Activated naive CD4-positive, alpha-beta T cell (primary cell): ENCODE measurements around the gene RAC3.
"Not testable (repeated sequence)": the region's sequence is repeated elsewhere in the genome, so short reads cannot be mapped to it uniquely, and the experiment has no call there.

Source experiments
- DNase-seq, 4 experiments: peaks; one replicate each; lab custom pipeline; 2025; lab: John Stamatoyannopoulos, UW

RAC3 gene

DNA sequence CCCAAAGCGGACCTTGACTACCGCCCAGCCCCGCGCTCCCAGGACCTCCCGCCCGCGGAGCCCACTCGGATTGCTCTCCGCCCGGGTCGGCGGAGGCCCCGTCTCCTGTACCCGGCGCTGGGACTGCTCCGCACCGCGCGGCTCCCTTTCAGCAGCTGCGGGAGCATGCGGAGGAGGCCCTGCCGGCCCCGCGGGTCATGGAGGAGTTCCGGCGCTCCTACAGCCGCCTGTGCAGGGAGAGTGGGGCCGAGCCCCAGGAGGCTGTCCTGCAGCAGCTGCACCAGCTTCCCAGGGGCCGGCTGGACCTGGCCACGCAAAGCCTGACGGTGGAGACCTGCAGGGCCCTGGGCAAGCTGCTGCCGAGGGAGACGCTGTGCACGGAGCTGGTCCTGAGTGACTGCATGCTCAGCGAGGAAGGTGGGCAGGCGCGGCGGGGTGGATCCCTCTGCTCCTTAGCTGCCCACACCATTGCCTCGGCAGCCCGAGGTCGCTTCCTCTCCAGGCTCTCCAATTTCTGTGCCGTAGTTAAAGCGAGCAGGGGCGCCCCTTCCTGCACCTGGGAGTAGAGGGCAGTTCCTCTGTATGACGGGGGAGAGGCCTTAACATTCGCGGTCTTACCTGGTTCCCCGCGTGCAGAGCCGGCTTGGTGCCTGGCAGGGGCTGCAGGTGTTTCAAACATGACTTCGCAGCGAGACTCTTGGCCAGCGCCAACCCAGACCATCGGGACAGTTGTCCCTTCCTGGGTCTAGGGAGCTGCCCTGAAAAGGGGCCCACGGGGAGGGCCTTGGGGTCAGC is 7.8 kb upstream of the RAC3 start:
- DNase-seq = no peak

DNA sequence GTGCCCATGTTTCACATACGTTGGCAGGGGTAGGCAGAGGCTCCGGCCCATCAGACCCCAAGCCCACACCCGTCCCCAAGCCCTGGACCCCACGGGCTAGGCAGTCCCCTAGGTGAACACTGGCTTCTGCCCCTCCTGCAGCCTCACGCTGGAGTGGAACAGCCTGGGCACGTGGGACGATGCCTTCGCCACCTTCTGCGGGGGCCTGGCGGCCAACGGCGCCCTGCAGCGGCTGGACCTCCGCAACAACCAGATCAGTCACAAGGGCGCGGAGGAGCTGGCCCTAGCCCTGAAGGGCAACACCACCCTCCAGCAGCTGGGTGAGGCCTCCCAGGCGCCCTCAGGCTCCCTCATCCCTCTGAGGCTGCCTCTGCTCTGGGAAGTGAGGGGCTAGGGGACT is 6.6 kb upstream of the RAC3 start:
- DNase-seq = no peak

DNA sequence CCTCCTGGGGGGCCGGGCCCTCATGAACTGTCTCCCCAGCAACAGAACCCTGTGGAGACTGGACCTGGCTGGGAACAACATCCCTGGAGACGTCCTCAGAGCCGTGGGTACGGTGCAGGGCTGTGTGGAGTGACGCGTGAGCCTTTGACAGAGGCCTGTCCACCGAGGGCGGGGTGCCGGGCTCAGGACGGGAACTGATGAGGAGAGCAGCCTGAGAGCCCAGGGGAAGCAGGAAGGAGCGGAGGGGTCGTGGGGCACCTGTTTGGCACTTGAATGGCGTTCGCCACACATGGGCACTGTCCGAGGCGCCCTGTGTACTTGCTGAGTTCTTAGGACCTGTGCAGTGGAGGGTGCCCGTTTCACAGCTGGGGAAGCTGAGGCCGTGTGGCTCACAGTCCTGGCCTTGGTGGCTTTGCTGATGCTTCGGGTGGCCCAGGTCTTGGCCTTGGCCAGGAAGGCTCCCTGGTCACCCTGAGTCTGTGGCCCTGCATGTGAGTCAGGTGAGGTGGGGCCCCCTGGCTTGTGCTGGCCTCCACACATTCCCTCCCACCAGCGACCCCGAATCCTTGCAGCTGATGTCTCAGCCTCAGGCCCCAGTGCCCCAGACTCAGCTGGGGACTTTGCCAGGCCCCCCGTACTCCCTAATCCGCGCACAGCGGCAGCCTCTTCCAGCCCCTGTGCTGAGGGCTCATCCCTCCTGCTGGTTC is 5.9 kb upstream of the RAC3 start:
- no peak for DNase-seq

DNA sequence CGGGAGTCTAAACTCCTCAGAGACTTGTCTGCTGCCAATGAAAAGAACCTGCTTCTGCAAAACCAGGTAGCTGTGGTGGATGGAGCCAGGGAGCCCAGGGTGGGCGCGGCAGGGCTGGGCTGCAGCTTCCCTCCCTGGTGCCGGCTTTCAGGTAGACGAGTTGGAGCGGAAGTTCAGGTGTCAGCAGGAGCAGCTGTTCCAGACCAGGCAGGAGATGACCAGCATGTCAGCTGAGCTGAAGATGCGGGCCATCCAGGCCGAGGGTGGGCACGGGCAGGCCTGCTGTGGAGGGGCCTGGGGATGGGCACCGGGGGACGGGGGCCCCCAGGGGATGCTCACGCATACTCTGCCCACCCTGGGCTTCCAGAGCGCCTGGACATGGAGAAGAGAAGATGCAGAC is 3.2 kb upstream of the RAC3 start:
- DNase-seq = no peak

DNA sequence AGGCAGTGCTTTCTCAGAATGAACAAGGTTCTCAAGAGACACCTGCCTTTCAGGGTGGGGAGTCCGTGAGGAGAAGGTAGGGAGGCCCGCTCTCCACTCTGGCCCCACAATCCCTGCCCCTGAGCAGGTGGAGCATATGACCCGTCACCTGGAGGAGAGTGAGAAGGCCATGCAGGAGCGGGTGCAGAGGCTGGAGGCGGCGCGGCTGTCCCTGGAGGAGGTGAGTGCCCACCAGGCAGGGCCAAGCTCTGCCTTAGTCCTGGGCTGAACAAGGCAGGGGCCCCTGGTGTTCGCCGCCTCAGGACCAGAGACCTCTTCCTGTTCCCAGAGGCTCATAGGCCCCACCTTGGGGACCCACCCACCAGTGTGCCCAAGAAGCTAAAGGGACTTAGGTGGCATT is 2.5 kb upstream of the RAC3 start:
- no peak for DNase-seq

DNA sequence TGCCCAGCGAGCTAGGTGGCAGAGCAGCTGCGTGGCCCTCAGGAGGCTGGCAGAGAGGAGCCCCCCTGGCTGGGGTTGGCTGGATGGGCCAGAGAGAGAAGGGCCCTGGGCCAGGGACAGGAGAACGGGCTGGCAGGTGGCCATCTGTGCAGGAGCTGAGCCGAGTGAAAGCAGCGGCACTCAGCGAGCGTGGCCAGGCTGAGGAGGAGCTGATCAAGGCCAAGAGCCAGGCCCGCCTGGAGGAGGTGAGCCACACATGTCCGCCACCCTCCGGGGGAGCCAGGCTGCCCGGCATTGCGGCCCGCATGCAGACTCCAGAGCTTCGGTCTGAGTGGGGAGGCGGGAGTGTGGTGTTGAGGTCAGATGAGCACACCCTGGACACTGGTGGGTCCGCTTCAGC is 2.1 kb upstream of the RAC3 start:
- no peak for DNase-seq

DNA sequence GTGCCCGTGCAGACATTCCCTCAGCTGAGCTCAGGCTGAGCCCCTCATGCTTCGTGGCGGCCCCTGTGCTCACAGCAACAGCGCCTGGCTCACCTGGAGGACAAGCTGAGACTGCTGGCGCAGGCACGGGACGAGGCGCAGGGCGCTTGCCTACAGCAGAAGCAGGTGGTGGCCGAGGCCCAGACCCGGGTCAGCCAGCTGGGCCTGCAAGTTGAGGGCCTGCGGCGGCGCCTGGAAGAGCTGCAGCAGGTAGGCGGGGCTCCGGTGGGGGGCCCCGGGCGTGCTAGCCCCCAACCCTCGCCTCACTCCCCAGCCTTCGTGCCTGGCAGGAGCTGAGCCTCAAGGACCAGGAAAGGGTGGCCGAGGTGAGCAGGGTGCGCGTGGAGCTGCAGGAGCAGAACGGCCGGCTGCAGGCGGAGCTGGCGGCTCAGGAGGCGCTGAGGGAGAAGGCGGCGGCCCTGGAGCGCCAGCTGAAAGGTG is 1.4 kb upstream of the RAC3 start:
- DNase-seq = no peak

DNA sequence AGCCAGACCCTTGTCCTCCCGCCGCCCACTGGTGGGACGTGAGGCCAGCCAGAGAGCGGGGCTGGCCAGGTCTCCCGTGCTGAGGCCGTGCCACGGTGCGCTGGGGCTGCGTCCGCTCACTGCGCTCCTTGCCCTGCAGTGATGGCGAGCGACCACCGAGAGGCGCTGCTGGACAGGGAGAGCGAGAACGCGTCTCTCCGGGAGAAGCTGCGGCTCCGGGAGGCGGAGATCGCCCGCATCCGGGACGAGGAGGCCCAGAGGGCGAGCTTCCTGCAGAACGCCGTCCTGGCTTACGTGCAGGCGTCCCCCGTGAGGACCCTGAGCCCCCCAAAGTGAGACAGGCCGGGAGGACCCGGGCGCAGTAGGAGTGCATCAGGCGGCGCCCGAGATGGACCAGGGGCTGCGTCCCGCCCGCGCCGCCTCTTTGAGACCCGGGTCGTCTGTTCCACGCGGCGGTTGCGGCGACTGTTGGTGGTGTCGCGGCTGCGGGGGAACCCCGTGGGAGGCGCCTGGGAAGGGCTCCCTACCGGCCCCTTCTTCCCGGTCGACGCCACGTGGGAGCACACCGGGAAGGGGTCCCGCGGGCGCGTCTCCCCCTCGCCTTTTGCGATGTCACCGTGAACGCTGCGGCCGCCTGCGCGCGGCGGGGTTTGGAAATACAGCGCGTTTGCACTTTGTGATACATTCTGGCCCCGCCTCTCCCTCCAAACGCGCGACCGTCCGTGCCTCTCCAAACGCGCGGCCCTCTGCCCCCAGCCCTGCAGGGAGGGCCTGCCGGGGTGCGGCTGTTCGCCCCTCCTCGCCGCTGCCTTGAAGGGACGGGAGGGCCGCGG is 792 bp upstream of the RAC3 start:
- peak; percentile 46 to 77 (median 71) for DNase-seq

DNA sequence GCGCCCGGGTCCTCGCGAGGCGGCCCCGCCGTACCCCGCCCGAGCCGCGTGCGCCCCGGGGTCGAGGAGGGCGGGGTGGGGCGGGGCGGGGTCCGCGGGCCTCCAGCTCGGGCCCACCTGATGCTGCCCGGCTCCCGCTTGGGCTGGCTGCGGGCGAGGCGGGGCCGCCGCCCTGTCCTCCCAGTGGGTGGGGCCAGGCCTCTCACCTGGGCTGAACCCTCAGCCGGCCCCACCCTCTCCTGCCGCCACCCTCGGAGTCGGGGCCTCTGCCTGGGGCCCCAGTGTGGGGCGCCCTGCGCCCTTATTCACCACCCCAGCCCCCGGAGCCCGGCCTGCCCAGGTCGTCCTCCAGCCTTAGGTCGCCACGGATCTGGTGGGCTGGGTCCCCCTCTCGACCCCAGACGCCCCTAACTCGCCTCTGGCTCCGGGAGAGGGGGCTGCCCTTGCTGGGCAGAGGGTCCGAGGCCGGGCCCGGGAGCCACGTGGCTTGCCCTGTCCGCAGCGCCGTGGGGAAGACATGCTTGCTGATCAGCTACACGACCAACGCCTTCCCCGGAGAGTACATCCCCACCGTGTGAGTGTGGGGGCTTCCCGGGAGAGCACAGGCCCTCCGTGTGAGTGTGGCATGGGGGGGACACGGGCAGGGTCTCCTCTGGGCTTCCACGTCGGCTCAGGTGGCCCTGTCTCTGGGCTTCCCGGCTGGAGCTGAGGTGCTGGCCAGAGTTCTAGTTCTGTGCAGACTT is 578 bp downstream of the RAC3 start:
- peak in 1 of 4 experiments; percentile 19 for DNase-seq

DNA sequence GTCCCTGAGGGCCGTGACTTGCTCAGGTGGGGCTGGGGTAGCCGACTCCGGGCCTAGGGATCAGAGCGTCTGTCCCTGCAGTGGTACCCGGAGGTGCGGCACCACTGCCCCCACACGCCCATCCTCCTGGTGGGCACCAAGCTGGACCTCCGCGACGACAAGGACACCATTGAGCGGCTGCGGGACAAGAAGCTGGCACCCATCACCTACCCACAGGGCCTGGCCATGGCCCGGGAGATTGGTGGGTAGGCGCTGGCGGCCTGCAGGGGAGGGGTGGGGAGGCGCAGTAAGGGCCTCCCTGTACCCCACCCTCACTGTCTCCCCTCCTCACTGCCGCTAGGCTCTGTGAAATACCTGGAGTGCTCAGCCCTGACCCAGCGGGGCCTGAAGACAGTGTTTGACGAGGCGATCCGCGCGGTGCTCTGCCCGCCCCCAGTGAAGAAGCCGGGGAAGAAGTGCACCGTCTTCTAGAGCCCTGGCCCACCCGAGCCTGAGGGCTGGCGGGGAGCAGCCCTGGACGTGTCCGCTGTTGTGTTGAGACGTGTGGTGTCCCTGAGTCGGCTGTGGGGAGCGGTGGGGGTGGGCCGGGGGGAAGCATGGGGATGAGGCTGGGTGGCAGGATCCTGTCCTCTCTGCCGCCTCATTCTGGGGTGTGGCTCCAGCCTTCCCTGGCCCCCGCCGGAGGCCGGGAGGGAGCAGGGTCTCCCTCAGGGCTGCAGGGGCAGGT is 2.0 kb downstream of the RAC3 start:
- DNase-seq = no peak

DNA sequence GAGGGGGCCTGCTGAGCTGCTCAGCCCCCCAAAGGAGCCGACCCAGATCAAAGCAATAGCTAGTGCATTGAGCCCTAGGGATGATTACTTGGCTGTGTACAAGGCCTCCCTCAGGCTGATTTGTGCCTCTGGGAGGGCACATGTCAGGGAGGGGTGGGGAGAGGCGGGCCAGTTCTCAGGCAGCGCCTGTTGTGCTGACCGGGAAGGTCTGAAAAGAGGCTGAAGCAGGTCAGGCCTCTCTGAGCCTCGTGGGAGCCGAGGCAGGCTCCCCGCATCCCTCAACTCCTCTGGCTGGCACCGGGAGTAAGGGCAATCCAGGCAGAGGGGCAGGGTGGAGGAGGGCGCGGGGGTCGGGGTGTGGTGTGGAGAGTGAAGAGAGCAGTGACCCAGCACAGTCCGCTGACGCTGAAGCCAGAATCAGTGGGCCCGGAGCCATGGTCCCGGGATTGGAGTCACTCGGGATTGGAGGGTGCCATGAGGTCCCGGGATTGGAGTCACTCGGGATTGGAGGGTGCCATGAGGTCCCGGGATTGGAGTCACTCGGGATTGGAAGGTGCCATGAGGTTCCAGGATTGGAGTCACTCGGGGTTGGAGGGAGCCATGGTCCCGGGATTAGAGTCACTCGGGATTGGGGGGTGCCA is 3.0 kb downstream of the RAC3 start:
- DNase-seq = no peak

DNA sequence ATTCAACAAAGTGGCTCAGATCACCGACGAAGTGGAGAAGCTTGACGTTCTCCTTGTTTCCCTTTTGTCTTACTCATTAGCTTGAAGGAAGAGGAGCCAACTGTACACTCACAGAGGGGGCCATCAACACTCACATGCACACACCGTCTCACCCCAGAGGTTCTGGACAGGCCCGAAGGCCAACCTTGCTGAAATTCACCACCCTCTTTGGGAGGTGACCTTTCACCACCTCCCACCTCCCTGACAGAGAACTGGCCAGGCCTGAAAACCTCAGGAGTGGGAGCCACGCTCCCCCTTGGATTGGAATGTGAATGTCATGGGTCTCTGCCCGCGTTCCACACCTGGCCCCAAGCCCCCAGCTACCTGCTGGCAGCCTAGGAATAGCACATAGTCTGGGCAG is 4.0 kb downstream of the RAC3 start:
- no peak for DNase-seq

DNA sequence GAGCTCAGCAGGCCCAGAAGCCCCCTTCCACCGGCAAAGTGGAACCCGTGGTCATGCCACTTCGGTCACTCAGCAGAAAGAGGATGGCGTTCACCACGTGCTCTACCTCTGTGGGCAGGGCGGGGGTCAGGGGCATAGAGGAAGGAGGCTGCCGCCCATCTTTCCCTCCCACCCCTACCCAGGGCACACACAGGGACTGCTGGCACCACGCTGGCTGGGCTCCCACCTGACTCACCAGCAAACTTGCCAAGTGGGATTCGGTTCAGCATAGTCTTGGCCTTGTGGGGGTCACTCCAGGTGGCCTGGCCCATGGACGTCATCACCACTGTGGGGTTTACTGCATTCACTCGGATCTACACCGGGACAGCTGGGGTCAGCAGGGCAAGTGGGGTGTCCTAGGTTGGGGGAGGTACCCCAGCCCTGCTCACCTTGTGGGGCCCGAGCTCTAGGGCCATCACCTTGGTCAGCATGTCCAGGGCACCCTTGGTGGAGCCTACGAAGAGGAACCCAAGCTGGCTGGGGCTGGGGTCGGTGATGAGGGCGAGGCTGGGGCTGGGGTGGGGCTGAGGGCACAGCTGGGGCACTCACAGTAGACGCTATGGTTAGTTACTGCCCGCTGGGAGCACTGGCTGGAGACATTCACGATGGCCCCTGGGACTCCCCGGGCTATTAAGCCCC is 4.6 kb downstream of the RAC3 start:
- no peak for DNase-seq

DNA sequence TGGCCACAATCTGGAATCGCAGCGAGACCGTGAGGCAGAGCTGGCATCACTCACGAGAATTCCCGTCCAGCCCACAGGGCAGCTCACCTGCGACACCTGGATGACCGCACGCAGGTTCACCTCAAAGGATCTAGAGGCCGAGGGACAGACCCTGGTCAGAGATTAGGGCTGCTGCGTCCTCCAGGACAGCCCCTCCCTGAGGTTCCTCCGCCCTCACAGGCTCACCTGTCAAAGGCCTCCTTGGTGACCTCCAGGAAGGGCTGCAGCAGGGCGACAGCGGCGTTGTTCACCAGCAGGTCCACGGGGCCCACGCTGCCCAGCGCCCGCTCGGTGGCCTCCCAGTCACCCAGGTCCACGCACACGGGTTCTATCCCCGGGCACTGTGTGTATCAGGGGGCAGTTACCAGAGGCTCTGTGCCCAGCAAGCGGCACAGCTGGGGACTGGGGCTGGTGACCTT is 5.2 kb downstream of the RAC3 start:
- no peak for DNase-seq

DNA sequence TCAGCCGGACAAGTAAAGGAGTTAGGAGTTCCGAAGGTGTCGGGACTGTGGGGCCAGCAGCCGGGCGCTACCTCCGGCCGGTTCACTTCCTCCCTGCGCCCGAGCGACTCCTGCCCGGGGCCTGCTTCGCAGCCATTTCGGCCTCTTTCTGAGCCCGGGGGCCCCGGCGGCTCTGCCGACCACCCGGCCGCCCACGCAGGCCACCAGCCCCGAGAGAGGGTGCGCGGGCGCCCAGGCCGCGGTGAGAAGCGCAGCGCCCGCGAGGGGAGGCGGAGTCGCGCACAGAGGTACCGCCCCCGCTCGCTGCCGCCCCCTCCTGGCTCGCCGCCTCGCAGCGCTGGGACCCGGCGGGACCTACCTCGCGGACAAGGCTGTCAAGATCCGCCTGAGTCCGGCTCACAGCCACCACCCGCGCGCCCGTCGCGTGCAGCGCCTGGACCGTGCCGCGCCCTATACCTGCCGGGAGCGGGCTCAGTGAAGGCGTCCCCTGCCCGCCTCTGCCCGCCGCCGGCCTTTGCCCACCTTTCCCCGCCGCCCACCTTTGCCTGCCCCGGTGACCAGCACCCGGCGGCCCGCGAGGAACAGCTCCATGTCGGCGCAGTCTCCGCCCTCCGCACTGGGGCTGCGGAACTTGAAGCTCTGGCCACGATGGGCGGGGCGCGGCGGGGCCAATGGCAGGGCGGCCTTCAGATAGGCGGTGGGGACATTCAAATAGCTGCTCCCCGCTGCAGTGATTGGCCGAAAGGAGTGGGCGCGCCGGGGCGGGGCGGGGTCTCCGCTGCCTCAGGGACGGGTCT is 5.8 kb downstream of the RAC3 start, which contains the start of gene DCXR:
Gene DCXR, minus strand, starts transcription at position 606 of the 797 bp plus-strand sequence. Its CDS starts 15 bp downstream, at position 591.
- DNase-seq = peak; percentile 72 to 92 (median 86)

DNA sequence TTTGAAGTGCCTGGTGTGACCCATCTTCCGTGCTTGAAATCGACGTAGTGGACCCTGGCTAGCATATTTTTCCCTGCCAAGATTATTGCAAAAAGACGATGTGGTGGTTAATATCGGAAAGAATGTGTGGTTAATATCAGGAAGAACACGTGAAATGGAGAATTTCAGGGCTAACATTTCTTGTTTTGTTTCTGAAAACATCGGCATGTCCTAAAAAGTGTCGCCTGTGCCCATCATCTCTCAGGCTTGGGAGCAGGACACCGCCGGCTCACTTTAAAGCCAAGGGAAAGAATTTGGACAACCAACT is 6.4 kb downstream of the RAC3 start:
- no peak for DNase-seq

DNA sequence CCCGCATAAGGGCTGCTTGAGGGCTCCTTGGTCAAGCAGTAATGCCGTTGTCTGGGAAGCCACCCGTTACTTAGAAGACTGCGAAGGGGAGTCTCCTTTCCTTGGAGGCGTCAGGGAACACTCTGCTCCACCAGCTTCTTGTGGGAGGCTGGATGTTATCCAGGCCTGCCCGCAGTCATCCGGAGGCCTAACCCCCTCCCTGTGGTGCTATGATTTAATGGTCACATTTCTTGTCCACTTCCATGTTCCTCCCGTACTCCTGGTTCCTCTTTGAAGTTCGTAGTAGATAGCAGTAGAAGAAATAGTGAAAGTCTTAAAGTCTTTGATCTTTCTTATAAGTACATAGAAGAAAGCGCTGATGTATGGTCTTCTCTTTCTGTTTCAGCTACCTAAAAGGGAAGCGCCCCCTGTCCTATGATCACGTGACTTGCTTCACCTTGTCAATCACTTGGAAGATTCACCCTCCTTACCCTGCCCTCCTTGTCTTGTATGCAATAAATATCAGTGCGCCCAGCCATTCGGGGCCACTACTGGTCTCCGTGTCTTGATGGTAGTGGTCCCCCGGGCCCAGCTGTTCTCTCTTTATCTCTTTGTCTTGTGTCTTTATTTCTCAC is 7.4 kb downstream of the RAC3 start:
- DNase-seq = not testable (repeated sequence)

DNA sequence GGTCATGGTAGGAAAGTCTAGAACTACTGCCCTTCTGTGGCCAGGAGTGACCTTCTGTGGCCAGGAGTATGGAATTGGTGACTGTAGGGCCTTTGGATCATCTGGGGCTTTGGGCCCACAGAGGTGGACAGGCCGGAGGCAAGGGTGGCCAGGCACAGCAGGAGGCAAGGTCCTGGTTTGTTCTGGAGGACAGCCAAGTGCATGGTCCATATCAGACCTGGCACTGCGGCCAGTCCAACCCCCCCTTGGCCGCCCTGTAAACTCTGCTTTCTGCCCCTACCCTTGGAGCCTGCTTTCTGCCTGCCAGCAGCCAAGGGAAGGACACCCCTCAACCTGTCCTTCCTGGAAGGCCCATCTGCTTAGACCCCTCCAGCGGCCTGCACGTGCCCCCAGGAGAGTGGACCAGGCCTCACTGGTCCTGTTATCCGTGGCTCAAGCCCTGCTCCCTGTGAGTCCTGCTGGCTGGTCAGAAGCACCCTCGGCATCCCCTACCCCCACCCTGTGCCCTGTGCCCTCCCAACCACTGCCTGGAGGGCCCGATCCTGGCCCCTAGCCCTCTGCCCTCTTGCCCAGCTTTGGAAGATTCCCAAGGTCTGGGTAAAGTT is 8.3 kb downstream of the RAC3 start:
- no peak for DNase-seq
